Endothelial cell of umbilical vein (primary cell): ENCODE results near the gene RBMS1. TPM values are rescaled to one million over a fixed set of nuclear protein-coding genes. Genes with fewer than 3 reads are reported as not detected.

ENCODE experiments used
- BruUV-seq: library from RNA; stranded (reverse); fragments of 400-500 nt; replicated peaks from 2 replicates; lab custom pipeline; 2021; lab: Mats Ljungman, UMichigan
- CTCF ChIA-PET: fragments of 300-600, 350-600 bp; sonication (Branson Sonifier 250); formaldehyde crosslinking; loops from one replicate; lab custom pipeline; 2021; ENCODE audit warnings: antibody characterized with exemption, inconsistent platforms; lab: Charles Lee
- POLR2A ChIA-PET: fragments of 300-600, 350-600 bp; sonication (Branson Sonifier 250); formaldehyde crosslinking; loops from one replicate; lab custom pipeline; 2021; ENCODE audit warnings: antibody characterized with exemption, inconsistent platforms; lab: Charles Lee
- DNase-seq: peaks from one replicate; pipeline ENCODE4 v3.0.0-alpha.2; 2011; ENCODE audit warnings: low read depth, low spot score
- FAIRE-seq: peaks from 2 replicates; lab custom pipeline; 2011; peaks lifted over from hg19 to GRCh38; lab: Jason Lieb, UNC
- H2AFZ ChIP-seq: 2 replicates; pipeline ENCODE4 v1.6.0; 2012; ENCODE audit warnings: low read depth, low read length, control low read depth, inconsistent platforms
- H3K27ac ChIP-seq: 2 replicates; pipeline ENCODE4 v1.5.1; 2011; ENCODE audit warnings: low read depth, mild to moderate bottlenecking, control low read depth, low read length, moderate library complexity; ENCODE audit not compliant: insufficient read depth
- H3K27me3 ChIP-seq, 2 experiments: 2 replicates each; pipeline versions ENCODE4 v1.6.0 to v1.6.1; 2011; ENCODE audit warnings: low read length in 2 of 2, mixed read lengths in 1 of 2; ENCODE audit not compliant: control insufficient read depth in 2 of 2, insufficient read depth in 2 of 2
- H3K36me3 ChIP-seq, 2 experiments: 2 replicates in 1 of 2; 3 replicates in 1 of 2; pipeline ENCODE4 v1.5.1; 2011; ENCODE audit warnings: low read length in 2 of 2, mild to moderate bottlenecking in 1 of 2, moderate library complexity in 1 of 2; ENCODE audit not compliant: control insufficient read depth in 2 of 2, insufficient read depth in 2 of 2; ENCODE audit errors: extremely low read depth in 1 of 2
- H3K4me1 ChIP-seq: 3 replicates; pipeline ENCODE4 v1.5.1; 2011; ENCODE audit warnings: mild to moderate bottlenecking, low read length; ENCODE audit not compliant: control insufficient read depth, insufficient read depth; ENCODE audit errors: extremely low read depth
- H3K4me2 ChIP-seq: 2 replicates; pipeline ENCODE4 v1.6.1; 2011; ENCODE audit warnings: low read length, control low read depth, mixed read lengths; ENCODE audit not compliant: insufficient read depth
- H3K4me3 ChIP-seq, 3 experiments: fragments of 200-600 bp in 1 of 3; sonication (generic), shearing (Covaris generic) in 1 of 3; replicated peaks in 1 of 3; 2 replicates each; pipeline ENCODE4 v1.5.1; 2011 to 2016; ENCODE audit warnings: control low read depth in 3 of 3, low read length in 3 of 3, mild to moderate bottlenecking in 2 of 3, inconsistent platforms in 1 of 3, low read depth in 1 of 3, moderate library complexity in 1 of 3; ENCODE audit not compliant: insufficient read depth in 1 of 3
- H3K79me2 ChIP-seq: 2 replicates; pipeline ENCODE4 v1.6.0; 2012; ENCODE audit warnings: low read length, inconsistent platforms; ENCODE audit not compliant: control insufficient read depth, insufficient read depth
- H3K9ac ChIP-seq: replicated peaks from 2 replicates; pipeline ENCODE3; 2011; ENCODE audit warnings: low read length, control low read depth; ENCODE audit not compliant: insufficient read depth; ENCODE audit errors: extremely low read depth
- H3K9me1 ChIP-seq: replicated peaks from 3 replicates; pipeline ENCODE4 v1.6.0; 2011; ENCODE audit warnings: mild to moderate bottlenecking, low read length; ENCODE audit not compliant: control insufficient read depth, insufficient read depth; ENCODE audit errors: extremely low read depth
- H3K9me3 ChIP-seq: replicated peaks from 2 replicates; pipeline ENCODE4 v1.5.1; 2012; ENCODE audit warnings: low read length, inconsistent platforms; ENCODE audit not compliant: control insufficient read depth, insufficient read depth
- H4K20me1 ChIP-seq: replicated peaks from 2 replicates; pipeline ENCODE3; 2011; ENCODE audit warnings: mild to moderate bottlenecking, low read length; ENCODE audit not compliant: control insufficient read depth, insufficient read depth; ENCODE audit errors: extremely low read depth
- EZH2 ChIP-seq: IDR thresholded peaks from 2 replicates; pipeline ENCODE4 v1.6.1; 2012; ENCODE audit warnings: borderline replicate concordance, low read depth, mild to moderate bottlenecking, moderate library complexity, low read length, inconsistent platforms; ENCODE audit not compliant: severe bottlenecking
- FOS ChIP-seq: IDR thresholded peaks from 2 replicates; pipeline ENCODE4 v1.6.1; 2011; ENCODE audit warnings: mild to moderate bottlenecking, low read length, moderate library complexity, borderline replicate concordance; ENCODE audit not compliant: insufficient read depth
- GATA2 ChIP-seq: IDR thresholded peaks from 2 replicates; pipeline ENCODE4 v1.7.0; 2011; ENCODE audit warnings: low read depth, mild to moderate bottlenecking, moderate library complexity, mixed read lengths, low read length; ENCODE audit not compliant: insufficient read length, insufficient read depth
- JUN ChIP-seq: IDR thresholded peaks from 2 replicates; pipeline ENCODE4 v1.6.1; 2011; ENCODE audit warnings: borderline replicate concordance, low read depth; ENCODE audit not compliant: insufficient read length, insufficient read depth
- MYC ChIP-seq: IDR thresholded peaks from one replicate; pipeline ENCODE4 v1.6.1; 2011; ENCODE audit warnings: mild to moderate bottlenecking, low read depth, low read length
- POLR2A ChIP-seq: IDR thresholded peaks from 2 replicates; pipeline ENCODE4 v1.6.1; 2012; ENCODE audit warnings: low read depth, mild to moderate bottlenecking, control low read depth, low read length
- POLR2AphosphoS5 ChIP-seq: IDR thresholded peaks from 2 replicates; pipeline ENCODE4 v1.6.1; 2012; ENCODE audit warnings: low read depth, mild to moderate bottlenecking, control low read depth, low read length, moderate library complexity; ENCODE audit not compliant: insufficient read depth
- dilution Hi-C: fragments of 300-500 bp; cut with MboI; formaldehyde crosslinking; loops from one replicate; pipeline ENCODE4 v1.15.0; 2019; ENCODE audit warnings: low sequenced_read_pairs; ENCODE audit not compliant: extremely low pct_ligation_motif_present
- intact Hi-C: fragments of 100-400 bp; cut with micrococcal nuclease; formaldehyde crosslinking; loops from one replicate; pipeline ENCODE4 v1.10.0; 2022
- polyA plus RNA-seq, 4 experiments: library from polyadenylated mRNA; depleted of rRNA in 3 of 4; stranded (reverse) in 3 of 4; unstranded in 1 of 4; fragments of >200 nt; gene quantifications; 2 replicates each; pipeline versions ENCODE4 v1.2.1 to v1.2.3, GENCODE V29; 2011 to 2012; ENCODE audit warnings: missing spikeins in 1 of 4
- total RNA-seq: library from RNA; stranded (reverse); gene quantifications from 2 replicates; pipeline ENCODE4 v1.2.3, GENCODE V29; 2021
- TF ChIP-seq, protein P1 (sequence below): IDR thresholded peaks from 2 replicates; pipeline ENCODE4 v1.6.1; 2011; ENCODE audit not compliant: insufficient read depth, insufficient read length
- TF ChIP-seq, protein P2 (sequence below), 2 donors: IDR thresholded peaks; 1 replicate in 1 of 2; 2 replicates in 1 of 2; pipeline ENCODE4 v1.5.1; 2011; ENCODE audit warnings: low read length in 2 of 2, mild to moderate bottlenecking in 2 of 2, moderate library complexity in 2 of 2, control low read depth in 1 of 2, inconsistent platforms in 1 of 2, low read depth in 1 of 2; ENCODE audit not compliant: insufficient read depth in 1 of 2; ENCODE audit errors: extremely low read depth in 1 of 2

Gene RBMS1
- total and polyA plus RNA-seq, 2 donors (not counting 3 experiments of a cell fraction or from before 2014, with no cell fraction given) = 60.0 to 93.3 TPM

DNA sequence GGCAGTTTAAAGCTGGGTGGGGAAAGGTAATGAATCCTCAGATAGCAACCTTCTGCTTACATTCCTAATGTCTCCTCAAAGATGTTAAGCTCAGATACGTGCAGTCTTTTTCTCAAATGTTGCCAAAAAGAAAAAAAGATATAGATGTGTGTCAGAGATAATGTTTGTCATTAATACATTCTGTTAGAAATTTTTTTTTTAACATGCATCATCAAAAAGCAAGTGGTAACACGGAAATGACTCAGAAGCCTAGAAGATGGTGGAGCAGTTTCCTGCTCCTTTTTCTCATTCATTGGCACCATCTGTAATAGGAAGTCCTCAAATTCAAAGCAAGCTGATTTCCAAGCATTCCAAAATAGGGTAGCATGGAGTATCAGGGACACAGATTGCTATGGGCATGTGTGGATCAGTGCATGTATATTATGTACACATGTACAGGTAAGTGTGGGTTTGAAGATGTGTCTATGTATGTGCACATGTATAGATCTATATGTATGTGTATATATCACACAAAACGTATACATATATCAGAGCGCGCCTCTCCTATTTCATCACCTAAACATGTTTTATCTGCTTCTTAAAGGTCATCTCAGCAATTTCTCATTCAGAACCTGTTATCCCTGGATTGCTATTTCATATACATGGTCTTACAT lies 213.7 kb downstream of the RBMS1 start:
- peak; percentile 95 for TF ChIP-seq GATA2
- TF ChIP-seq FOS = peak; percentile 91
- peak; percentile 64 for TF ChIP-seq POLR2AphosphoS5
- no peak for TF ChIP-seq POLR2A
- no peak for TF ChIP-seq MYC
- TF ChIP-seq, protein P1, sequence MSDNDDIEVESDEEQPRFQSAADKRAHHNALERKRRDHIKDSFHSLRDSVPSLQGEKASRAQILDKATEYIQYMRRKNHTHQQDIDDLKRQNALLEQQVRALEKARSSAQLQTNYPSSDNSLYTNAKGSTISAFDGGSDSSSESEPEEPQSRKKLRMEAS = no peak
- no peak for TF ChIP-seq EZH2
- TF ChIP-seq, protein P2, sequence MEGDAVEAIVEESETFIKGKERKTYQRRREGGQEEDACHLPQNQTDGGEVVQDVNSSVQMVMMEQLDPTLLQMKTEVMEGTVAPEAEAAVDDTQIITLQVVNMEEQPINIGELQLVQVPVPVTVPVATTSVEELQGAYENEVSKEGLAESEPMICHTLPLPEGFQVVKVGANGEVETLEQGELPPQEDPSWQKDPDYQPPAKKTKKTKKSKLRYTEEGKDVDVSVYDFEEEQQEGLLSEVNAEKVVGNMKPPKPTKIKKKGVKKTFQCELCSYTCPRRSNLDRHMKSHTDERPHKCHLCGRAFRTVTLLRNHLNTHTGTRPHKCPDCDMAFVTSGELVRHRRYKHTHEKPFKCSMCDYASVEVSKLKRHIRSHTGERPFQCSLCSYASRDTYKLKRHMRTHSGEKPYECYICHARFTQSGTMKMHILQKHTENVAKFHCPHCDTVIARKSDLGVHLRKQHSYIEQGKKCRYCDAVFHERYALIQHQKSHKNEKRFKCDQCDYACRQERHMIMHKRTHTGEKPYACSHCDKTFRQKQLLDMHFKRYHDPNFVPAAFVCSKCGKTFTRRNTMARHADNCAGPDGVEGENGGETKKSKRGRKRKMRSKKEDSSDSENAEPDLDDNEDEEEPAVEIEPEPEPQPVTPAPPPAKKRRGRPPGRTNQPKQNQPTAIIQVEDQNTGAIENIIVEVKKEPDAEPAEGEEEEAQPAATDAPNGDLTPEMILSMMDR (IDR thresholded peaks at IDR 0.05; ENCODE audit: extremely low read depth in 1 of 2, insufficient read depth in 1 of 2, low read depth in 1 of 2, low read length in 2 of 2) = no peak
- TF ChIP-seq JUN = peak; percentile 91
- Histone ChIP-seq H3K4me2 (peak overlapping the region; percentile 90), H3K9me3 (no peaks in the 10 kb centered on the region), H3K79me2 (peaks cover 2% of the 10 kb centered on the region), H3K27me3 (no peaks in the 10 kb centered on the region), H3K36me3 (peaks cover 9 to 35% of the 10 kb centered on the region in 2 experiments), H3K4me3 (no peak overlapping the region), H3K9ac (peak overlapping the region; percentile 50), H3K4me1 (peaks cover 44% of the 10 kb centered on the region), H2AFZ (no peak overlapping the region), H3K9me1 (no peaks in the 10 kb centered on the region), H3K27ac (peak overlapping the region; percentile 80), H4K20me1 (no peaks in the 10 kb centered on the region)
- peak; percentile 74 for FAIRE-seq
- TSS peak; percentile 56 for BruUV-seq
- dilution Hi-C loops (no loop called here), intact Hi-C loops (loop anchor here (1.0 to 10.0 kb wide), 9 partner anchors 10 to 795 kb away; partner anchors contain the start of gene RBMS1)
- peak; percentile 78 for DNase-seq
- CTCF ChIA-PET = interaction anchor here (0.6 to 5.6 kb wide), 16 partner anchors 10 to 784 kb away, joined by 3 to 40 read pairs (median 6); no protein-coding TSS in a partner anchor
- POLR2A ChIA-PET = interaction anchor here (1.0 kb wide), 1 partner anchor 10 kb away, joined by 4 read pairs; no protein-coding TSS in a partner anchor
